ENCODE results near the gene KANK4. TPM values are rescaled to one million over a fixed set of nuclear protein-coding genes. Genes with fewer than 3 reads are reported as not detected.

KANK4 gene
- total and polyA plus RNA-seq, 2 of the 8 experiments (the other 6 are each of a cell fraction or from before 2014, with no cell fraction given): 0.22 to 0.26 TPM

DNA sequence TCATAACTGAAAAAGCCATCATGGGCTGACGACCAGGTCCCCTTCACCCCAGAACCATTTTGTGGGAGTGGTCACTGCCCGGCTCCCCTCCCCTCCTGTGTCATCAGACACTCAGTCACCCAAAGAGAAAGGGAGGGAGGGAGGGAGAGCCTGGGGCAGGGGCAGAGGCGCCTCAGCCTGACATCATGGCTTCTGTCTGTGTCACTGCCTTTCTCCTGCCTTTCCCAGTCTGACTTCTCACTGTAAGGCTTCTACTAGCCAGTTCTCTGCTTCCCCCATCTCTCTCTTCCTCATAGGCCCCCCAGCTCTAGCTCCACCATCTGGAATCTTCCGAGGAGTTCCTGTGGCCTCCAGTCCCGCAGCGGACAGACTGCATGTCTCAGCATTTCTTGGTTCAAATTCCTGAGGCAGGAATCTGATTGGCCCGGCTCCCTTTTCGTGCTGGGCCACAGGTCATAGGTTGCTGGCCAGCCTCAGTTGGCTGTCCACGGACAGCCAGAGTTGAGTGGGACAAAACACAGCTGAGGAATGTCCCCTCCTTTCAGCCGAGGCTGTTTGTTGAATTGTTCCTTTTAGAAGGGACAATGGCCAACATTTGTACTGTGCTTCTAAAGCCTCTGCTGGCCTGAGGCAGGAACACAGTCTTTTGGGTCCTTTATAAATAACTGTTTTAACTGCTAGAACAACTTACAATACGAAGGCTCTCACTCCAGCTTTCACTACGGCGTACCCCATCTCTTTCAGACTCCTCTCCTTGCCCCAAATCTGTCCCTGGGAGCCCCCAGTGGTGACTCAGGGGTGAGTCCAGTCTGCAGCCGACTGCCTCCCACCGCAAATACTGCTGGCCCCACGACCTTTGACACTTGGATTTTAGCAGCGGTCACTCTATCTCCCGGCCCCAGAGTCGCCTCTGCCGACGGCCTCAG, 18.7 kb upstream of the KANK4 start (continued):
- TF ChIP-seq RAD21 (IDR thresholded peaks at IDR 0.05 in 1 of 2, conservative IDR thresholded peaks at IDR 0.05 in 1 of 2; ENCODE audit: low read depth in 2 of 2, low read length in 2 of 2) (peak in 1 of 2 experiments; percentile 41; a peak in 2 of 4 replicates), TEAD4 (IDR thresholded peaks at IDR 0.05; ENCODE audit: low read depth, low read length) (no peak), SIN3A (conservative IDR thresholded peaks at IDR 0.05 in 1 of 2, IDR thresholded peaks at IDR 0.05 in 1 of 2; ENCODE audit: low read depth in 1 of 2, low read length in 2 of 2) (no peak), POLR2AphosphoS5 (IDR thresholded peaks at IDR 0.05; ENCODE audit: low read depth, low read length) (0 out of 2 replicates have a peak, but pooled peaks have one; percentile 11), SP1 (IDR thresholded peaks at IDR 0.05; ENCODE audit: low read depth, low read length) (no peak), CTBP2 (IDR thresholded peaks at IDR 0.05; ENCODE audit: borderline replicate concordance, insufficient read depth, insufficient read length, low read length) (no peak), ASH2L (IDR thresholded peaks at IDR 0.05; ENCODE audit: low read length) (peak; percentile 33)
- TF ChIP-seq, protein P1, sequence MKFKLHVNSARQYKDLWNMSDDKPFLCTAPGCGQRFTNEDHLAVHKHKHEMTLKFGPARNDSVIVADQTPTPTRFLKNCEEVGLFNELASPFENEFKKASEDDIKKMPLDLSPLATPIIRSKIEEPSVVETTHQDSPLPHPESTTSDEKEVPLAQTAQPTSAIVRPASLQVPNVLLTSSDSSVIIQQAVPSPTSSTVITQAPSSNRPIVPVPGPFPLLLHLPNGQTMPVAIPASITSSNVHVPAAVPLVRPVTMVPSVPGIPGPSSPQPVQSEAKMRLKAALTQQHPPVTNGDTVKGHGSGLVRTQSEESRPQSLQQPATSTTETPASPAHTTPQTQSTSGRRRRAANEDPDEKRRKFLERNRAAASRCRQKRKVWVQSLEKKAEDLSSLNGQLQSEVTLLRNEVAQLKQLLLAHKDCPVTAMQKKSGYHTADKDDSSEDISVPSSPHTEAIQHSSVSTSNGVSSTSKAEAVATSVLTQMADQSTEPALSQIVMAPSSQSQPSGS (IDR thresholded peaks at IDR 0.05; ENCODE audit: low read length): no peak
- TF ChIP-seq, protein P2, sequence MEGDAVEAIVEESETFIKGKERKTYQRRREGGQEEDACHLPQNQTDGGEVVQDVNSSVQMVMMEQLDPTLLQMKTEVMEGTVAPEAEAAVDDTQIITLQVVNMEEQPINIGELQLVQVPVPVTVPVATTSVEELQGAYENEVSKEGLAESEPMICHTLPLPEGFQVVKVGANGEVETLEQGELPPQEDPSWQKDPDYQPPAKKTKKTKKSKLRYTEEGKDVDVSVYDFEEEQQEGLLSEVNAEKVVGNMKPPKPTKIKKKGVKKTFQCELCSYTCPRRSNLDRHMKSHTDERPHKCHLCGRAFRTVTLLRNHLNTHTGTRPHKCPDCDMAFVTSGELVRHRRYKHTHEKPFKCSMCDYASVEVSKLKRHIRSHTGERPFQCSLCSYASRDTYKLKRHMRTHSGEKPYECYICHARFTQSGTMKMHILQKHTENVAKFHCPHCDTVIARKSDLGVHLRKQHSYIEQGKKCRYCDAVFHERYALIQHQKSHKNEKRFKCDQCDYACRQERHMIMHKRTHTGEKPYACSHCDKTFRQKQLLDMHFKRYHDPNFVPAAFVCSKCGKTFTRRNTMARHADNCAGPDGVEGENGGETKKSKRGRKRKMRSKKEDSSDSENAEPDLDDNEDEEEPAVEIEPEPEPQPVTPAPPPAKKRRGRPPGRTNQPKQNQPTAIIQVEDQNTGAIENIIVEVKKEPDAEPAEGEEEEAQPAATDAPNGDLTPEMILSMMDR (IDR thresholded peaks at IDR 0.05; ENCODE audit: control extremely low read depth in 1 of 3, insufficient read depth in 1 of 3, low read depth in 1 of 3, low read length in 3 of 3): peak in 2 of 3 experiments; percentile 33 to 37; a peak in 3 of 4 replicates

All from H1 (cell line).